ENCODE results near the gene RIC8A.

The RIC8A gene

GRCh38 chr11:244376-244775 is 36.9 kb downstream of the RIC8A start:
- no peak for DNase-seq (ENCODE audit: low read depth)

GRCh38 chr11:249062-249461 is 41.6 kb downstream of the RIC8A start:
- DNase-seq (ENCODE audit: low read depth) = no peak

GRCh38 chr11:250274-250673 is 42.8 kb downstream of the RIC8A start:
- DNase-seq (ENCODE audit: low read depth) = no peak

GRCh38 chr11:250740-251299 is 43.3 kb downstream of the RIC8A start:
- DNase-seq (ENCODE audit: low read depth) = peak; percentile 65

GRCh38 chr11:251550-251949 is 44.0 kb downstream of the RIC8A start:
- DNase-seq (ENCODE audit: low read depth) = no peak

- no peak for DNase-seq (ENCODE audit: low read depth)
Measured at GRCh38 chr11:252666-253065, 45.2 kb downstream of the RIC8A start.

GRCh38 chr11:253160-253885 is 45.8 kb downstream of the RIC8A start:
- no peak for DNase-seq (ENCODE audit: low read depth)

- no peak for DNase-seq (ENCODE audit: low read depth)
Measured at GRCh38 chr11:253886-254270, 46.4 kb downstream of the RIC8A start.

GRCh38 chr11:255176-255575 is 47.7 kb downstream of the RIC8A start:
- DNase-seq (ENCODE audit: low read depth) = peak; percentile 48

GRCh38 chr11:255816-256215 is 48.3 kb downstream of the RIC8A start:
- DNase-seq (ENCODE audit: low read depth) = no peak

GRCh38 chr11:256952-257737 is 49.6 kb downstream of the RIC8A start:
- DNase-seq (ENCODE audit: low read depth) = no peak

- no peak for DNase-seq (ENCODE audit: low read depth)
Measured at GRCh38 chr11:257766-258493, 50.4 kb downstream of the RIC8A start.

GRCh38 chr11:259413-259812 is 51.9 kb downstream of the RIC8A start:
- no peak for DNase-seq (ENCODE audit: low read depth)

- no peak for DNase-seq (ENCODE audit: low read depth)
Measured at GRCh38 chr11:261624-262023, 54.1 kb downstream of the RIC8A start.

Data from iris pigment epithelial cell (primary cell).